Rectal smooth muscle tissue (tissue), 1 donor: ENCODE measurements around the gene PI4KB.

ENCODE experiments used
- H3K27ac ChIP-seq: one replicate; pipeline ENCODE4 v1.7.0; 2013; ENCODE audit warnings: low read depth, low read length, inconsistent platforms
- H3K27me3 ChIP-seq: one replicate; pipeline ENCODE4 v1.7.0; 2013; ENCODE audit warnings: low read length; ENCODE audit not compliant: control insufficient read depth, insufficient read depth
- H3K36me3 ChIP-seq: one replicate; pipeline ENCODE4 v1.7.0; 2013; ENCODE audit warnings: low read length; ENCODE audit not compliant: control insufficient read depth, insufficient read depth
- H3K4me1 ChIP-seq: one replicate; pipeline ENCODE4 v1.7.0; 2013; ENCODE audit warnings: low read length; ENCODE audit not compliant: control insufficient read depth, insufficient read depth
- H3K4me3 ChIP-seq: one replicate; pipeline ENCODE4 v1.7.0; 2013; ENCODE audit warnings: low read length
- H3K9ac ChIP-seq: one replicate; pipeline ENCODE4 v1.7.0; 2013; ENCODE audit warnings: low read length

Gene PI4KB

GRCh38 chr1:151314137-151314875, 12.9 kb downstream of the PI4KB start:
- no peaks in the 10 kb centered on the region for H3K27me3 ChIP-seq
- peaks cover 18% of the 10 kb centered on the region for H3K4me1 ChIP-seq
- no peak overlapping the region for H3K4me3 ChIP-seq
- no peak overlapping the region for H3K9ac ChIP-seq
- H3K27ac ChIP-seq = peak overlapping the region; percentile 42
- H3K36me3 ChIP-seq = peaks cover 18% of the 10 kb centered on the region

GRCh38 chr1:151313501-151313900, 13.7 kb downstream of the PI4KB start:
- Histone ChIP-seq H3K27me3 (no peaks in the 10 kb centered on the region), H3K27ac (peak overlapping the region; percentile 42), H3K4me1 (peaks cover 18% of the 10 kb centered on the region), H3K4me3 (no peak overlapping the region), H3K36me3 (peaks cover 24% of the 10 kb centered on the region), H3K9ac (no peak overlapping the region)

DNA sequence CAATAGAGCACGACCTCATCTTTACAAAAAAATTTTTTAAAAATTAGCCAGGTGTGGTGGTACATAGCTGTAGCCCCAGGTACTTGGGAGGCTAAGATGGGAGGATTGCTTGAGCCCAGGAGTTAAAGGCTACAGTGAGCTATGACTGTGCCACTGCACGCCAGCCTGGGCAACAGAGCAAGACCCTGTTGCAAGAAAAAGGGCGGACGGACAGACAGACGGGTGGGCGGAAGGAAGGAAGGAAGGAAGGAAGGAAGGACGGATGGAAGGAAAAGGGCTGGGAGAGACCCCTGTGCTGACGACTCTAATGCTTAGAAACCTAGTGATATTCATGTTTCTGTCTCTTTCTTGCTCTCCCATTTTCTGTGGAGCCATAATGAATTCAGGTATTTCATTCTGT, 14.4 kb downstream of the PI4KB start:
- Histone ChIP-seq H3K4me3 (no peak overlapping the region), H3K27ac (no peak overlapping the region), H3K27me3 (no peaks in the 10 kb centered on the region), H3K9ac (no peak overlapping the region), H3K36me3 (peaks cover 29% of the 10 kb centered on the region), H3K4me1 (peaks cover 18% of the 10 kb centered on the region)

GRCh38 chr1:151312411-151312810, 14.8 kb downstream of the PI4KB start:
- Histone ChIP-seq H3K27me3 (no peaks in the 10 kb centered on the region), H3K4me1 (peaks cover 18% of the 10 kb centered on the region), H3K4me3 (no peak overlapping the region), H3K36me3 (peaks cover 33% of the 10 kb centered on the region), H3K27ac (peak overlapping the region; percentile 64), H3K9ac (no peak overlapping the region)

DNA sequence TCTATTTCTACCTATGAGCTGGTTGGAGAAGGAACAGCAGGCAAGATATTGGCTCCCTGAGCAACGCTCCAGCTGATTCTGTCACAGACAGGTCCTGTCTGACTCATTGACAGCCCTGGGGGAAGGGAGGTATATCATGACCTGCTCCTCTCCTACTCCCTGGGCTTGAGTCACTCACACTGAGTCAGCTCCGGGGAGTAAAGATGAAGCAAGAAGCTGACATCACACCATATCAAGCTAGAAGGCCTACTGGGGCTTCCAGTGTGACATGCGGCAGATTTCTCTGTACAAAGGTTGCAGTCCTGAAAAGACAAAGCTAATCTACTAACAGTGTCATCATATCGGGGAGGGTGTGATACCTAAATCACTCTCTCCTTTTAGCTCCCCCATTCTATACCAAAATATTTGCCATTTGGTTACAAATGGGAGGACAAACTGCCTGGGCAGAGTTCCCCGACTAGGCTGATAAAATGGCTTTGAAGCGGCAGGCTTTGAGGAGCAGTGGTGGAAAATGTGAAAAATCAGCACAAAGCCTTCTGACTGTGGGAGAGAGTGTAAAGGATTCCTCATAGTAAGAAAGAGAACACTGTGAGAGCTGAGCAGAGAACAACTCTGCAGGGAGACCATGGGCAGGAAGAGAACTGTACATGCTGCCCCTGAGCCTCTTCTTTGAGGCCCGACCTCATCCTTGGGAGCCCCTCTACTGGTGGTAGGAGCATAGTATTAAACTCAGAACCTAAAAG, 15.5 kb downstream of the PI4KB start:
- no peaks in the 10 kb centered on the region for H3K27me3 ChIP-seq
- H3K9ac ChIP-seq = no peak overlapping the region
- peak overlapping the region; percentile 64 for H3K27ac ChIP-seq
- H3K36me3 ChIP-seq = peaks cover 38% of the 10 kb centered on the region
- no peak overlapping the region for H3K4me3 ChIP-seq
- H3K4me1 ChIP-seq = peaks cover 18% of the 10 kb centered on the region

GRCh38 chr1:151311011-151311410, 16.2 kb downstream of the PI4KB start:
- Histone ChIP-seq H3K27me3 (no peaks in the 10 kb centered on the region), H3K36me3 (peaks cover 43% of the 10 kb centered on the region), H3K4me1 (peaks cover 18% of the 10 kb centered on the region), H3K27ac (peak overlapping the region; percentile 64), H3K9ac (no peak overlapping the region), H3K4me3 (no peak overlapping the region)

DNA sequence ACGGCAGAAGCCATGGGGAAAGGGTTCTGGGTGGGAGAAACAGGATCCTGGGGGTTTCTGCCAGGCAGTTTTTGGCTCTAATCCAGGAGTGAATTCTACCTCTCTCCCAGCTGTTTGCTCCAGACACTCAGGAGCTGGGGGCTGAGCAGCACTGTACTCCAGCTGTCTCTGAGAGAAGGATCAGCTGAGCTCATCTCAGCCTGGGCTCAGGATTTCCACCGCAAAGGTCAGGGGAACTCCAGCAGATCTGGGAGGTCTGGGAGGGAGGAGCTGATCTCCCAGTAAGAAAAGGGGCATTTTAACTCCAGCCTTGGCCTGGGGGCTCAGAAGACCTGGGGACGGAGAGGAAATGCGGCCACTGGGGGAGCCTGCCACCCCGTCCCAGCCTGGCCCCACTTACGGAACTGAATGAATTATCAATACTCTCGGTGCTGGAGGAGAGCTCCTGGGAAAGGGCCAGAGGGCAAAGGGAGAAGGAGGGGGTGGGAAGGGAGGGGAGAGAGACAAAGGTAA, 17.3 kb downstream of the PI4KB start:
- Histone ChIP-seq H3K9ac (no peak overlapping the region), H3K36me3 (peaks cover 43% of the 10 kb centered on the region), H3K4me1 (peaks cover 18% of the 10 kb centered on the region), H3K27ac (peak overlapping the region; percentile 20), H3K27me3 (no peaks in the 10 kb centered on the region), H3K4me3 (no peak overlapping the region)

GRCh38 chr1:151294742-151295462, 32.3 kb downstream of the PI4KB start:
- H3K9ac ChIP-seq = no peak overlapping the region
- no peaks in the 10 kb centered on the region for H3K4me1 ChIP-seq
- H3K27ac ChIP-seq = no peak overlapping the region
- H3K36me3 ChIP-seq = peaks cover 74% of the 10 kb centered on the region
- H3K27me3 ChIP-seq = no peaks in the 10 kb centered on the region
- H3K4me3 ChIP-seq = no peak overlapping the region

DNA sequence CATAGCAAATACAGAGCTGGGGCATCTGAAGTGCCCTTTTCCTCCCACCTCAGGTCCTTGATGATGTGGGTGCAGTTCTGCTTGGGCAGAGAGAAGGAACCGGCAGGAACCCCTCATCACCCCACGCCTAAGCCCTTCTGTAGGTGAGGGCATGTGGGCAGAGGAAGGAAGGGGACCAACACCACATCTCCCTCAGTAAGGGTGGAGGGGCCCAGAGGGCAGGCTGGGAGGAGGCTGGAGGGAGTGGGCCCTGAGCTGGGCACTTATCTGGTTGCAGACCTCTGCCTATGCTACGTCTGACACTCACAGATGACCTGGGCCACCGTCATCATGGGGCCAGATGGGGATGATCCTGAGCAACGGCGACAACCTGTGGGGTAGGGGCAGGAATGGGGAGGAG, 34.1 kb downstream of the PI4KB start:
- H3K4me3 ChIP-seq = no peak overlapping the region
- peaks cover 80% of the 10 kb centered on the region for H3K36me3 ChIP-seq
- no peaks in the 10 kb centered on the region for H3K27me3 ChIP-seq
- no peak overlapping the region for H3K27ac ChIP-seq
- peak overlapping the region; percentile 17 for H3K9ac ChIP-seq
- H3K4me1 ChIP-seq = no peaks in the 10 kb centered on the region

GRCh38 chr1:151292207-151293030, 34.8 kb downstream of the PI4KB start:
- Histone ChIP-seq H3K4me1 (no peaks in the 10 kb centered on the region), H3K27me3 (no peaks in the 10 kb centered on the region), H3K27ac (no peak overlapping the region), H3K9ac (peak overlapping the region; percentile 17), H3K4me3 (no peak overlapping the region), H3K36me3 (peaks cover 81% of the 10 kb centered on the region)

DNA sequence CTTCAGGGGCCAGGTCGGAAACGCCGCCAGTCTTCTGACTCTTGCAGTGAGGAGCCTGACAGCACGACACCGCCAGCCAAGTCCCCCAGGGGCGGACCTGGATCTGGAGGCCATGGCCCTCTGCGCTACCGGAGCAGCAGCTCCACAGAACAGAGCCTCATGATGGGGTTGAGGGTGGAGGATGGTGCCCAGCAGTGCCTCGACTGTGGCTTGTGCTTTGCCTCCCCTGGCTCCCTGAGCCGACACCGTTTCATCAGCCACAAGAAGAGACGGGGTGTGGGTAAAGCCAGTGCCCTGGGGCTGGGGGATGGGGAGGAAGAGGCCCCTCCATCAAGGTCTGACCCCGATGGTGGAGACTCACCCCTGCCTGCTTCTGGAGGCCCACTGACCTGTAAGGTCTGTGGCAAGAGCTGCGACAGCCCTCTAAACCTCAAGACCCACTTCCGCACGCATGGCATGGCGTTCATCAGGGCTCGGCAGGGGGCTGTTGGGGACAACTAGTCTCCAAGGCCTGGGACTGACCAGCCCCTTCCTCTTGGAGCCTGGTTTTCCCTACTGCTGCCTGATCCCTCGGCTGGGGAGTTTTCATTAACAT, 36.4 kb downstream of the PI4KB start:
- no peaks in the 10 kb centered on the region for H3K27me3 ChIP-seq
- no peak overlapping the region for H3K9ac ChIP-seq
- peaks cover 78% of the 10 kb centered on the region for H3K36me3 ChIP-seq
- no peaks in the 10 kb centered on the region for H3K4me1 ChIP-seq
- no peak overlapping the region for H3K27ac ChIP-seq
- H3K4me3 ChIP-seq = no peak overlapping the region
